ENCODE measurements around the gene KCNH1. TPM values are rescaled to one million over a fixed set of nuclear protein-coding genes. Genes with fewer than 3 reads are reported as not detected.

Gene KCNH1
- total and polyA plus RNA-seq, 9 of the 15 experiments (the other 6 are each of a cell fraction or from before 2014, with no cell fraction given): not detected

- Histone ChIP-seq H3K27me3 (ENCODE audit: control insufficient read depth in 2 of 2, insufficient read depth in 2 of 2, low read length in 2 of 2) (peaks cover 0 to 6% of the 10 kb centered on the region in 2 experiments; a peak in 3 of 5 replicates), H3K4me3 (no peak overlapping the region), H3K9me3 (replicated peaks; ENCODE audit: control insufficient read depth, insufficient read depth, low read depth, low read length) (no peaks in the 10 kb centered on the region), H4K20me1 (replicated peaks; ENCODE audit: control insufficient read depth, insufficient read depth, low read length) (no peaks in the 10 kb centered on the region), H2AFZ (ENCODE audit: low read depth, low read length) (no peak overlapping the region), H3K9me1 (ENCODE audit: control insufficient read depth, insufficient read depth, low read length) (no peaks in the 10 kb centered on the region), H3K4me1 (replicated peaks in 1 of 2; ENCODE audit: control insufficient read depth in 2 of 2, insufficient read depth in 2 of 2, low read length in 2 of 2) (no peaks in the 10 kb centered on the region), H3K27ac (ENCODE audit: extremely low read depth, low read depth, low read length) (no peak overlapping the region), H3K36me3 (ENCODE audit: control insufficient read depth, insufficient read depth, low read length) (no peaks in the 10 kb centered on the region), H3K9ac (ENCODE audit: insufficient read depth in 1 of 2, low read depth in 2 of 2, low read length in 2 of 2) (no peak overlapping the region), H3K79me2 (ENCODE audit: control insufficient read depth, insufficient read depth, low read length) (no peaks in the 10 kb centered on the region), H3K4me2 (ENCODE audit: insufficient read depth, low read length) (no peak overlapping the region)
- no peak for FAIRE-seq
- POLR2A ChIA-PET: no interaction called here
- intact Hi-C loops (cut with micrococcal nuclease) (loop anchor here (10.0 kb wide), 1 partner anchor 423 kb away; the partner anchor contains the start of gene KCNH1), in situ Hi-C loops (cut with MboI) (no loop called here)
- no peak for TF ChIP-seq SMARCB1 (IDR thresholded peaks at IDR 0.05; ENCODE audit: insufficient read length, low read depth)
- no peak for TF ChIP-seq RFX5 (IDR thresholded peaks at IDR 0.05; ENCODE audit: low read depth, low read length)
- no peak for TF ChIP-seq PKNOX1 (IDR thresholded peaks at IDR 0.05)
- no peak for TF ChIP-seq TCF3 (CRISPR knock-in tag; IDR thresholded peaks at IDR 0.05)
- peak in 2 of 3 experiments; percentile 27 to 29; a peak in 3 of 6 replicates for TF ChIP-seq CTCF (IDR thresholded peaks at IDR 0.05 in 2 of 3, conservative IDR thresholded peaks at IDR 0.05 in 1 of 3; ENCODE audit: insufficient read depth in 2 of 3, low read depth in 1 of 3, low read length in 3 of 3)
- TF ChIP-seq ARID4B (CRISPR knock-in tag; IDR thresholded peaks at IDR 0.05): no peak
- TF ChIP-seq ZZZ3 (IDR thresholded peaks at IDR 0.05): no peak
- peak in 1 of 2 experiments; percentile 24; a peak in 2 of 4 replicates for TF ChIP-seq RAD21 (CRISPR knock-in tag; conservative IDR thresholded peaks at IDR 0.05 in 1 of 2, IDR thresholded peaks at IDR 0.05 in 1 of 2)
- TF ChIP-seq SREBF2 (CRISPR knock-in tag; IDR thresholded peaks at IDR 0.05): no peak
- TF ChIP-seq ZFPM2 (CRISPR knock-in tag; IDR thresholded peaks at IDR 0.05): no peak
- DNase-seq (ENCODE audit: extremely low read depth in 1 of 4, low spot score in 3 of 4): peak in 1 of 4 experiments; percentile 8
- CTCF ChIA-PET (ENCODE audit: low intra/inter-chr PET ratio): no interaction called here
- peak; percentile 75 for ATAC-seq
- BruUV-seq (replicated peaks): no TSS peak
- WGBS (ENCODE audit: insufficient coverage, low coverage, missing lambda C conversion rate): under 1% methylated on average over 7 of the region's 7 CpGs
Observed at GRCh38 chr1:210711825-210712612, 421.9 kb downstream of the KCNH1 start.
